ENCODE results near the gene COX7A1. TPM values are rescaled to one million over a fixed set of nuclear protein-coding genes. Genes with fewer than 3 reads are reported as not detected.
"Not testable (repeated sequence)": the region's sequence is repeated elsewhere in the genome, so short reads cannot be mapped to it uniquely, and the experiment has no call there.

The COX7A1 gene
- not detected for polyA plus RNA-seq (2012; ENCODE audit: low read depth, missing spikeins)

DNA sequence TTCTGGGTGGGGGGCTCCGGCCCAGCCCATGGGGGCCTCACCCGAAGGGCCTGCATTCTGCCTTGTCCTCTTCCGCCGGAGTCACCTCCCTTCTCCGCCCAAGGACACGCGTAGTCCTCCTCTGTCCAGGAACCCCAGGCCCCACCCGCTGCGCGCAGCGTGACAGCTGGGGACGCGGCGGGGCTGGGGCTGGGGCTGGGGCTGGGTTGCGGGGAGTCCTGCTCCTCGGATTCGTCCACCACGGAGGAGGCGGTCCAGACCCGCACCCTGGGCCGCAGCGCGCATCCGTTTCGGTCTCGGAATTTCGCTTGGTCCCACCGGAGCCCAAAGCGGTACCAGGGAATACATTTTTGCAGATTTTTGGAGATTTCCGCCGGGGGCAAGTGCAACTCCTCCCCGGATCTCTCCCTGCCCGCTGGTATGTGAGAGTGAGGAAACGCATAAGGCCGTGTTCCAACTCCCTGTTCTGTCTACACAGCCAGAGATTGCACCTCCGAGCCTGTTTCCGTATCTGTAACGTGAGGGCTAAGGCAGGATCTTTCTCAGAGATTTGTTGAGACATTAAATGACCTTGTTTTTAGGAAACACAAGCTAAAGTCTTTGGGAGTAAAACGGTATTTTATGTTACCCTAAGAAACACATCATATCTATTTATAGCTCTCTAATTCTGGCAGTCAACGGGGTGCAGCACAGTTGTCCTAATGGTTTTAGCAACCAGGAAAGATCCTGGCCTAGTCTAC lies at the start of gene COX7A1:
Gene COX7A1, minus strand, starts transcription at position 96 of the 740 bp plus-strand sequence. Its CDS starts 40 bp downstream, at position 56.
- TF ChIP-seq POLR2A (IDR thresholded peaks at IDR 0.05; ENCODE audit: low read depth, low read length), result no peak
- TF ChIP-seq POU2F2 (IDR thresholded peaks at IDR 0.05; ENCODE audit: low read depth, low read length), result no peak
- TF ChIP-seq POLR2AphosphoS5 (IDR thresholded peaks at IDR 0.05; ENCODE audit: low read depth, low read length), result no peak
- TF ChIP-seq TAF1 (IDR thresholded peaks at IDR 0.05; ENCODE audit: low read depth, low read length), result no peak
- no peak for FAIRE-seq
- DNase-seq (ENCODE audit: insufficient read length, low spot score), result no peak

DNA sequence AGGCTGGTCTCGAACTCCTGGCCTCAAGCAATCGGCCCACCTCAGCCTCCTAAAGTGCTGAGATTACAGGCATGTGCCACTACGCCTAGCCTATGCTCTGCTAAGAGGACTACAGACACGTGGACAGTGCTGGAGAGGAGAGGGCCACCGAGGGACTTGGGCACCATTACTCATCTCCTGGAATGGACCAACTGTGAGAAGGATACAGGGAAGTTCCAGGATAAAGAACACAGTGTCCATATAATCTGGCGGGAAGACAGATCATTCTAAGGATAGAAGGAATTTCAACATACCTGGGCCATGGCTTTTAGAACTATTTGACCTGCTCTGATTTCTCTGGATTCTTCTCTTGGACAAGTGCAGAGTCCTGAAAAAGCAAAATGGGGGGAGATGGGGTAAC lies 49.4 kb upstream of the COX7A1 start:
- DNase-seq (ENCODE audit: insufficient read length, low spot score), result no peak
- FAIRE-seq, result no peak
- TF ChIP-seq SPI1 (IDR thresholded peaks at IDR 0.05; ENCODE audit: low read depth, low read length), result no peak
- TF ChIP-seq POLR2AphosphoS5 (IDR thresholded peaks at IDR 0.05; ENCODE audit: low read depth, low read length), result no peak
- no peak for TF ChIP-seq POU2F2 (IDR thresholded peaks at IDR 0.05; ENCODE audit: low read depth, low read length)
- no peak for TF ChIP-seq PAX5 (IDR thresholded peaks at IDR 0.05; ENCODE audit: insufficient read depth, low read length, severe bottlenecking)
- no peak for TF ChIP-seq TAF1 (IDR thresholded peaks at IDR 0.05; ENCODE audit: low read depth, low read length)
- no peak for TF ChIP-seq POLR2A (IDR thresholded peaks at IDR 0.05; ENCODE audit: low read depth, low read length)

DNA sequence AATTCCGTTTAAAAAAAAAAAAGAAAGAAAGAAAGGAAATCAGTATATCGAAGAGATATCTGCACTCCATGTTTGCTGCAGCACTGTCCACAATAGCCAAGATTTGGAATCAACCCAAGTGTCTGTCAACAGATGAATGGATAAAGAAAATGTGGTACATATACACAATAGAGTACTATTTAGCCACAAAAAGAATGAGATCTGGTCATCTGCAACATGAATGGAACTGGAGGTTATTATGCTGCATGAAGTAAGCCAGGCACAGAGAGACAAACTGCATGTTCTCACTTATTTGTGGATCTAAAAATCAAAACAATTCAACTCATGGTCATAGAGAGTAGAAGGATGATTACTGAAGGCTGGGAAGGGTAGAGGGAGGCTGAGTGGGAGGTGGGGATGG lies 45.9 kb upstream of the COX7A1 start:
- FAIRE-seq (no peak), DNase-seq (ENCODE audit: insufficient read length, low spot score) (no peak)
- TF ChIP-seq TAF1 (IDR thresholded peaks at IDR 0.05; ENCODE audit: low read depth, low read length) (no peak), POU2F2 (IDR thresholded peaks at IDR 0.05; ENCODE audit: low read depth, low read length) (no peak), POLR2A (IDR thresholded peaks at IDR 0.05; ENCODE audit: low read depth, low read length) (no peak), POLR2AphosphoS5 (IDR thresholded peaks at IDR 0.05; ENCODE audit: low read depth, low read length) (no peak), PAX5 (IDR thresholded peaks at IDR 0.05; ENCODE audit: insufficient read depth, low read length, severe bottlenecking) (no peak), SPI1 (IDR thresholded peaks at IDR 0.05; ENCODE audit: low read depth, low read length) (no peak)

DNA sequence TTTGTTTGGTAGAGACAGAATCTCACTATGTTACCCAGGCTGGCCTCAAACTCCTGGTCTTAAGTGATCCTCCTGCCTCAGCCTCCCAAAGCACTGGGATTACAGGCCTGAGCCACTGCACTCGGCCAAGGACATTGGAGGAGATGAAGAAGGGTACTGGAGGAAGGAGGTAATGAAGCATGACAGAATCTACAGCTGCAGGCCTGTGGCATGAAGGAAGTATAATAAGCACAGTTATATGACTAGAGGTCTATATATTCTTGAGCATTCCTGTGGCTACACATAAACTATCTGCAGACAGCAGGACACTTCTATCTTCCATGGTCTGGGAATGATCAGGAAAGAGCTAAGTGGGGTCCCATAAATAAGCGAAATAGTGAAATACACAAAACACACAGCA lies 44.0 kb upstream of the COX7A1 start:
- DNase-seq (ENCODE audit: insufficient read length, low spot score), result no peak
- TF ChIP-seq POU2F2 (IDR thresholded peaks at IDR 0.05; ENCODE audit: low read depth, low read length), result no peak
- no peak for TF ChIP-seq PAX5 (IDR thresholded peaks at IDR 0.05; ENCODE audit: insufficient read depth, low read length, severe bottlenecking)
- no peak for TF ChIP-seq SPI1 (IDR thresholded peaks at IDR 0.05; ENCODE audit: low read depth, low read length)
- no peak for TF ChIP-seq POLR2A (IDR thresholded peaks at IDR 0.05; ENCODE audit: low read depth, low read length)
- FAIRE-seq, result no peak

- not testable (repeated sequence) for DNase-seq (ENCODE audit: insufficient read length, low spot score); FAIRE-seq
These were observed 34.5 kb upstream of the COX7A1 start for GRCh38 chr19:36186722-36187121.

GRCh38 chr19:36183245-36183628 lies 31.0 kb upstream of the COX7A1 start:
- FAIRE-seq (no peak), DNase-seq (ENCODE audit: insufficient read length, low spot score) (no peak)
- no peak for TF ChIP-seq PAX5 (IDR thresholded peaks at IDR 0.05; ENCODE audit: insufficient read depth, low read length, severe bottlenecking)
- TF ChIP-seq POLR2AphosphoS5 (IDR thresholded peaks at IDR 0.05; ENCODE audit: low read depth, low read length), result no peak
- TF ChIP-seq TAF1 (IDR thresholded peaks at IDR 0.05; ENCODE audit: low read depth, low read length), result no peak
- no peak for TF ChIP-seq POU2F2 (IDR thresholded peaks at IDR 0.05; ENCODE audit: low read depth, low read length)
- no peak for TF ChIP-seq SPI1 (IDR thresholded peaks at IDR 0.05; ENCODE audit: low read depth, low read length)
- TF ChIP-seq POLR2A (IDR thresholded peaks at IDR 0.05; ENCODE audit: low read depth, low read length), result no peak

DNA sequence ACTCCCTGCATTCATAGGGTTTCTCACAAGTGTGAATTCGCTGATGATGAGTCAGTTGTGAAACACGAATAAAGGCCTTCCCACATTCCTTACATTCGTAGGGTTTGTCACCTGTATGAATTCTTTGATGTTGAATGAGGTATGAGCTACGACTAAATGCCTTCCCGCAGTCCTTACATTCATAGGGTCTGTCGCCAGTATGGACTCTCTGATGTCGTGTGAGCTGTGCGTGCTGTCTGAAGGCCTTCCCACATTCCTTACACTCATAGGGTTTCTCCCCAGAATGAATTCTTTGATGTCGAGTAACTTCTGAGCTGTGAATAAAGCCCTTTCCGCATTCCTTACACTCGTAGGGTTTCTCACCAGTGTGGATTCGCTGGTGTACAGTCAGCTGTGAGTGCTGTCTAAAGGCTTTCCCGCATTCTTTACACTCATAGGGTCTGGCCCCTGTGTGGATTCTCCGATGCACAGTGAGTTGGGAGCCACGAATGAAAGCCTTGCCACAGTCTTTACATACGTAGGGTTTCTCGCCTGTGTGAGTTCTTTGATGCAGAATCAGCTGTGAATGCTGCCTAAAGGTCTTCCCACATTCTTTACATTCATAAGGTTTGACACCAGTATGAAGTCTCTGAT lies 30.5 kb upstream of the COX7A1 start:
- DNase-seq (ENCODE audit: insufficient read length, low spot score), result no peak

DNA sequence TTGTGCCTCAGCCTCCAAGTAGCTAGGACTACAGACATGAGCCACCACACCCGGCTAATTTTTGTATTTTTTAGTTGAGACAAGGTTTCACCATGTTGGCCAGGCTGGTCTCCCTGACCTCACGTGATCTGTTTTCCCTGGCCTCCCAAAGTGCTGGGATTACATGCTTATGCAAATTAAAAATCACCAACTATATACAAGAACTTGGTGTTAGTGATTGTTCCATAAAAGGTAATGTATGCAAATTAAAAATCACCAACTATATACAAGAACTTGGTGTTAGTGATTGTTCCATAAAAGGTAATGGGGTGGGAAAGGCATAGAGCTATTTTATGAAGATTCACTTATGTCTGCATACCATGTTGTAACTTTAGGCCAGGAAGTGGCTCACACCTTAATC lies 26.8 kb upstream of the COX7A1 start:
- not testable (repeated sequence) for DNase-seq (ENCODE audit: insufficient read length, low spot score); FAIRE-seq

More for the DNA sequence above, 30.5 kb upstream of the COX7A1 start:
- no peak for FAIRE-seq
- no peak for TF ChIP-seq POU2F2 (IDR thresholded peaks at IDR 0.05; ENCODE audit: low read depth, low read length)
- no peak for TF ChIP-seq SPI1 (IDR thresholded peaks at IDR 0.05; ENCODE audit: low read depth, low read length)
- TF ChIP-seq POLR2A (IDR thresholded peaks at IDR 0.05; ENCODE audit: low read depth, low read length), result no peak
- no peak for TF ChIP-seq POLR2AphosphoS5 (IDR thresholded peaks at IDR 0.05; ENCODE audit: low read depth, low read length)
- no peak for TF ChIP-seq PAX5 (IDR thresholded peaks at IDR 0.05; ENCODE audit: insufficient read depth, low read length, severe bottlenecking)
- TF ChIP-seq TAF1 (IDR thresholded peaks at IDR 0.05; ENCODE audit: low read depth, low read length), result no peak

- not testable (repeated sequence) for DNase-seq (ENCODE audit: insufficient read length, low spot score); FAIRE-seq
These were observed 21.6 kb upstream of the COX7A1 start for GRCh38 chr19:36173846-36174245.

- no peak for DNase-seq (ENCODE audit: insufficient read length, low spot score)
- FAIRE-seq, result no peak
- no peak for TF ChIP-seq SPI1 (IDR thresholded peaks at IDR 0.05; ENCODE audit: low read depth, low read length)
- no peak for TF ChIP-seq TAF1 (IDR thresholded peaks at IDR 0.05; ENCODE audit: low read depth, low read length)
- no peak for TF ChIP-seq POLR2AphosphoS5 (IDR thresholded peaks at IDR 0.05; ENCODE audit: low read depth, low read length)
- no peak for TF ChIP-seq POLR2A (IDR thresholded peaks at IDR 0.05; ENCODE audit: low read depth, low read length)
- no peak for TF ChIP-seq PAX5 (IDR thresholded peaks at IDR 0.05; ENCODE audit: insufficient read depth, low read length, severe bottlenecking)
- no peak for TF ChIP-seq POU2F2 (IDR thresholded peaks at IDR 0.05; ENCODE audit: low read depth, low read length)
These were observed 20.6 kb upstream of the COX7A1 start for GRCh38 chr19:36172852-36173251.

Data from GM12891 (cell line).